Measurements from ENCODE around the gene MISP.

- TF ChIP-seq POLR2AphosphoS5 (IDR thresholded peaks at IDR 0.05; ENCODE audit: low read depth) (no peak), CTCF (IDR thresholded peaks at IDR 0.05; ENCODE audit: insufficient read depth, low read length) (no peak), REST (IDR thresholded peaks at IDR 0.05; ENCODE audit: insufficient replicate concordance, low read depth) (no peak), GABPA (IDR thresholded peaks at IDR 0.05; ENCODE audit: low read depth) (no peak), SPI1 (IDR thresholded peaks at IDR 0.05; ENCODE audit: borderline replicate concordance, low read depth) (no peak)
Measured at GRCh38 chr19:812747-813218, 61.9 kb downstream of the MISP start.
